GM21423 (cell line): ENCODE results near the gene LHFPL2.

Experiments used
- ATAC-seq: cut with Tn5 transposase; IDR thresholded peaks from one replicate; pipeline ENCODE4 v1.9.1; 2021; ENCODE audit warnings: mild to moderate bottlenecking, moderate library complexity; ENCODE audit not compliant: unreplicated experiment

The LHFPL2 gene

GRCh38 chr5:78597068-78597973 is 51.3 kb downstream of the LHFPL2 start:
- no peak for ATAC-seq

GRCh38 chr5:78595458-78595921 is 53.1 kb downstream of the LHFPL2 start:
- no peak for ATAC-seq

DNA sequence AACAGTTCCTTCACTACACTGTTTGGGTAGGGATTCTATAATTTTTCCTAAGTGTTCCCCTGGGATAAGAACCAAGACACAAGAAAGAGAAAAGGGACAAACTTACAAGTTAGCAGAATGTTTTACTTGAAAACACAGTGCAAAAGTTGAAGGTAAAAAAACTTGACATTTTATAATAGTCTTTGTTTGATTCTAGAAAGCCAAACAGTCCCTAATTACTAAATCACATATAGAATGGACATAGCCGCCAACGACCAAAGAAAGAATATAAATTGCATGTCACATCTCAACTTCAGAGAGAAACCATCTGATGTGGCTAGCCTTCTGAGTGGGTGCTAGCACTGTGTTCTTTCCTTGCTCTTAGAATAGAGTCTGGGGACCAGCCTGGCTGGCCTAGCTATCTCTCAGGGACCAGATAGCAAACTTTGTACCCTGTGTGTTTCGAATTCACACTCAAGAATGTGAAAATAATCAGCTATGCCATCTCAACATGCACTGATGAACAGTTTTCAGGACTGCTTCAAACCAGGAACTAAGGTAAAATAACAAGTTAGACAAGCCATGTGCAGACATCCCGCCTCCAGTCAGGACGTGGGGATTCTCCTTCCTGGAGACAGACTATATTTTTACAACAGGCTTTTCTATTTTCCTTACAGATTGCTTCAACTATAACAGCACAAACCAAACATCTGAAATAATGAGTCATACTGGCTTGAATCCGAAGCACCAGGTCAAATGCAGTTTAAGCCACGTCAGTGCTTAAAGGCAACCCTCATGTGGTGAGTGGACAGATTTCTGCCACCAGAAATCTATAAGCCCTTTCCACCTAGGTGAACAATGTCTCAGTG is 53.7 kb downstream of the LHFPL2 start:
- ATAC-seq = no peak

DNA sequence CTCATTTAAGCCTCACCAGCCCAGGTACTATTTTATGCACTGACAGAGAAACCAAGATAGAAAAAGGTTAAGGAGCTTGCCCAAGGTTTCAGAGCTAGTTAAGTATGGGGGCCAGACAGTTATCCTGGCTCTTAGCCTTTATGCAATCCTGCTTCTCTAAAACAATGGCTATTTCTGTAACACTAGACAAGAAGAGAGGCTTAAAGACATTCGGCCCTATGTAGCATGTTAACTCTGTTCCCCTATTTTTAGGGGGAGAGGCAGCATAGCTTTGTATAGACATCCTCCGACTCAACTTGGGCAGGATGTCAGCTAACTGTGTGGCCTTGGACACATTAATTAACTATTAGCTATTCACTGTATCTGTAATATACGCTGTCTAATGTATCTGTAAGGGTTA is 54.6 kb downstream of the LHFPL2 start:
- ATAC-seq = no peak

DNA sequence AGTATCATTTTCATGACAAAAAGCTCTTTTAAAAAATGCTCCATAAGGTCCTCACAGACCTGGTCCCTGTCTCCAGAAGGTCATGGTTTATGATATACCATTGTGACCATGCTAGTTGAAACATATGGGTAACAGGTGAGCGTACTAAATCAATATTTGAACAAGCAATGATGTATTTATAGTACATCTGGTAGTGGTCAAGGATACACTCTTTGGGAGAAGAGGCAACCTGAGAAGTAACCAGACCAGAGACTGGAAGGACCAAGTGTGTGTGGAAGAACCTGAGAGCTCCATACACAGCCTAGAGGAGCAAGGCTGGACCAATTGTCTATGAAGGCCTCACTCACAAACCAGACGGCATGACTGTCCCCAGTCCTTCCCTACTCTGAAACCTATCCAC is 55.1 kb downstream of the LHFPL2 start:
- no peak for ATAC-seq

- ATAC-seq = no peak
These were observed 55.7 kb downstream of the LHFPL2 start for GRCh38 chr5:78592735-78593386.

DNA sequence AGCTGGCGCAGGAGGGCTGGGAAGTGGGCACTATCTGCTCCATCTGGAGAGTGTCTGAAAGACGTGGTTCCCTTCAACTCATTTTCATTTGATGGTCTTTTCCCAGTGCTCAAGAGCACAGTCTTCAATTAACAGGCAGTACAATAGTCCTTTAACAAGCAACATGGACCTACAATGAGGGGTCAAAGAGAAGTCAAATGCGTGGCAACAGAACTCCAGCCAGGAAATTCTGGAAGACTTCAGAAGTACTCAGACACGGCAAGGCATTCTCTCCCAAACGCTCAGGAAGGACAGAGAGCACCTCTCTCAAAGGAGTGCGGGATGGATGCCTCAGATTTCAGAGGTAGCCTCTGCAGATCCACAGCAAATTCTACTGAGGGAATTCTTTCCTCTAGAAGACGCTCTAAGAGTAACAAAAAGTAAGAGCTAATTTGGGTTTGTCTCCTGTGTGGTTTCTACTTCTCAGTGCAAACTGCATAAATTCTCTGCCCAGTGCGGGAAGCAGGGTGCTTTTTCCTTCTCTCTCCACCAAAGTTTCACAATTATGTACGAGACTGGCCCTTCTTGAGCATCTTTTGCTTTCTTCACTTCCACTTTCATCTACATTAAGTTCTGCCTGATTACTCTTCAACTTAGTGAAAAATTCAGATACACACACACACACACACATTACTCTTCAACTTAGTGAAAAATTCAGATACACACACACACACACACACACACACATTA is 56.4 kb downstream of the LHFPL2 start:
- ATAC-seq = peak; percentile 82

GRCh38 chr5:78591138-78591612 is 57.4 kb downstream of the LHFPL2 start:
- no peak for ATAC-seq

DNA sequence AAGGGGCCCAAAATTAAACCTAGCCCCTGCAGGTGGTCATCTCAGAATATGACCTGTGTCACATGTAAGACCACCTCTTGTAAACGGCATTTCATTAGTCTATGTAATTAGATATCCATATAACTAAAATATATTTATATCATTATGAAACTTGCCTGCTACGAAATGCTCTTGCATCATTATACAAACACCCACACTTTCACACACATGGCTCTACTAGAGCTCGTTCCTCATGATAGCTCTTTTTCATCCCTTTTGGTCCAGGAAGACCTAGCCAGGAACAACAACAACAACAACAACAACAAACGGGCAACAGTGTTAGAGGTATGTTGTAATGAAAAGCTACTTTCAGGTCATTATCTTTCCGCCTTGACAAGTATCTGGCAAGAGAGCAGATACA is 58.6 kb downstream of the LHFPL2 start:
- ATAC-seq = no peak

GRCh38 chr5:78588507-78588906 is 60.1 kb downstream of the LHFPL2 start:
- ATAC-seq = no peak

- ATAC-seq = no peak
These were observed 60.7 kb downstream of the LHFPL2 start for GRCh38 chr5:78587775-78588291.

GRCh38 chr5:78587081-78587774 is 61.3 kb downstream of the LHFPL2 start:
- ATAC-seq = no peak

DNA sequence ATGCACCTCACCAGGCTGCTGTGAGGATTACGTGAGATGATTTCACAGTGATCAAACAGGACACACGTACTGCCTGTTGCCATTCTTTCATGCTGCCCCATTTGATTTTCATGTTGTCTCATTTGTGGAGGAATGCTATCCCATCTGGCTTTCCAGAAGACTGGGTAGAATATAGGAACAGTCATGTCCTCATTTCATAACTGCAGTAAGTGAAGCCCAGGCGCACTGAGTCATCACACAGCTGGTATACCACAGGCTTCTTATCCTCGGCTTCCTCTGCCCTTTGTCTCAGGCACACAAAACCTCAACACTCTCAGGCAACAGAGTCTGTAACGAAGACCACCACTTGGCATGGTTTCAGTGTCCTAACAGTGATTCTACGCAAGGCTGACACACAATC is 62.3 kb downstream of the LHFPL2 start:
- no peak for ATAC-seq

GRCh38 chr5:78578015-78578414 is 70.6 kb downstream of the LHFPL2 start:
- ATAC-seq = no peak

DNA sequence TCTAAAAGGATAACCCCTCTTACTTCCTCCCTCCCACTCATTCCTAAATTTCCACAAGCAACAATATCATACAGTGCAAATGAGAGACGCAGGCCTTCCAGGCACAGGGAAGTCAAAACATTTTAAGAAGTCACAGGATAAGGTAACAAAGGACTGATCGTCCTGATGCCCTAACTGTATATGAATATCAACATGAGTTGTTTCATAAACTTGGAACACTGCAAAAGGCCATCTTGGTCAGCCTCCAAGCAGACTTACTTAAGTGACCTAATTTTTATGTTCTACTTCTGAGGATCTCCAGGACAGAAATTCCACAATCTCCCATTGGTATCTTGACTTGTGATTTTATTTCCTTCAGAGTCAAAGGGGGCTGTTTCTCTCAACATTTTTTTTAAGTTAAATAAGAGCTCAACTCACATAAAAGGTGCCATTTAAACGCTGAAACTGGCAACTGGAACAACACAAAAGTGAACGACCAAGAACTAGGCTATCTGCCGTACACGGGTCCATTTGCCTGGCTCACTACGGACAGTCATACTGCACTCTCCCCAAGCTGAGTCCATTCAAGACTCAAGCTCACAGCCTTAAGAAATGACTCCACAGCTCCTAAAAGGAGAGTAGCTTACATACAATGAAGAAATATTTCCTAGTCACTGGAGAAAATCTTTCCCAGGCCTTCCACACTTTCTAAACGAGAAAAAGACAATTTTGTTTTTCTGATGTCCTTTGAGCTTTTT is 71.3 kb downstream of the LHFPL2 start:
- no peak for ATAC-seq

- ATAC-seq = no peak
These were observed 72.2 kb downstream of the LHFPL2 start for GRCh38 chr5:78576376-78576775.

GRCh38 chr5:78574731-78575161 is 73.8 kb downstream of the LHFPL2 start:
- ATAC-seq = no peak

- peak; percentile 37 for ATAC-seq
These were observed 74.4 kb downstream of the LHFPL2 start for GRCh38 chr5:78574131-78574673.

DNA sequence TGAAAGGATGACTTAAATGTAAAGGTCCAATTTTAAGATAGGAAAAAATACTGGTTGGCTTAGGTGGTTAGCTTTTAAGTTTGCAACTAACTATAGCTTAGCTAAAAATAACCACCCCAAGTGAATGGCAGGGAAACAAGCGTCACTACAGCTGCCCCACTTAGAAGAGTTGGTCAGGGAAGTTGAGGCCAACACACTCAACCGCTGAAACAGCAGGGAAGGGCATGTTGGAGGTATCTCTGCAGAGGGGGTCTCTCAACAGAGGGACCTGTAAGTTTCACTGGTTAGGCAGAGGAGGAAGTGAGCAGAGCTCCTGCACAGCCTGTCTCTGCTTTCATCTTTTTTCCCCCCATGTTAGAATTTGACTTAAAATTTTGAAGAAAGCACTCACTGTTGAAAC is 75.3 kb downstream of the LHFPL2 start:
- peak; percentile 63 for ATAC-seq
